Pancreas (tissue), 10 donors: Measurements from ENCODE around the gene GAGE1. TPM values are rescaled to one million over a fixed set of nuclear protein-coding genes. Genes with fewer than 3 reads are reported as not detected.

Experiments used
- ATAC-seq, 4 donors: fragments of 200-7000 bp; cut with Tn5 transposase; one replicate each; pipeline versions ENCODE4 v1.8.0 to v1.9.1; 2020; ENCODE audit warnings: mild to moderate bottlenecking in 4 of 4, moderate library complexity in 4 of 4
- DNase-seq, 6 donors: peaks; one replicate each; pipeline ENCODE4 v3.0.0-alpha.2; 2020
- FAIRE-seq: peaks from 2 replicates; lab custom pipeline; 2012; peaks lifted over from hg19 to GRCh38; lab: Jason Lieb, UNC
- H3K27ac ChIP-seq, 4 donors: fragments of 200-600 bp; sonication (generic); 1 replicate in 3 of 4; 2 replicates in 1 of 4; pipeline versions ENCODE4 v1.5.0 to v1.8.0; 2020
- H3K27me3 ChIP-seq, 4 donors: fragments of 200-600 bp; one replicate each; pipeline ENCODE4 v1.8.0; 2021
- H3K36me3 ChIP-seq, 3 donors: fragments of 200-600 bp; sonication (generic) in 1 of 3; one replicate each; pipeline versions ENCODE4 v1.5.0 to v1.8.0; 2020 to 2021
- H3K4me1 ChIP-seq, 3 donors: fragments of 200-600 bp; one replicate each; pipeline ENCODE4 v1.8.0; 2021
- H3K4me3 ChIP-seq, 4 donors: fragments of 200-600 bp; sonication (generic) in 2 of 4; one replicate each; pipeline versions ENCODE4 v1.5.0 to v1.8.0; 2020 to 2021
- H3K9me3 ChIP-seq, 4 donors: fragments of 200-600 bp; one replicate each; pipeline ENCODE4 v1.8.0; 2021
- CTCF ChIP-seq, 4 donors: fragments of 200-600 bp; sonication (generic) in 3 of 4; IDR thresholded peaks; one replicate each; pipeline versions ENCODE4 v1.5.0 to v1.8.0; 2021; ENCODE audit warnings: antibody characterized with exemption in 4 of 4
- WGBS, 2 donors: extraction: QIAGEN DNeasy Blood & Tissue Kit; methylation state at CpG; one replicate each; pipeline ENCODE4 v1.1.7; 2013; 5-methylcytosine and 5-hydroxymethylcytosine counted together
- intact Hi-C, 3 donors: fragments of 100-400 bp; cut with DNase I; formaldehyde crosslinking; loops; one replicate each; pipeline versions ENCODE4 v1.11.1 to v1.14.2; 2022
- polyA plus RNA-seq, 2 donors: library from polyadenylated mRNA; stranded (reverse); fragments of 200-250 nt; gene quantifications; one replicate each; pipeline ENCODE4 v1.2.3, GENCODE V29; 2013
- total RNA-seq, 6 donors: library from RNA; stranded (reverse); fragmentation: NEBNext Ultra II Directional in 4 of 6; extraction: Animal tissue kit (Norgen Biotek cat#: 25700) in 4 of 6; gene quantifications; one replicate each; pipeline versions ENCODE4 v1.2.1 to v1.2.4, GENCODE V29; 2021 to 2023
- donor health status: healthy with polysubstance abuse.
- donor health status: DM: no; HTN: no; CAD: no; lungs with moderate emphysema.
- donor health status: DM: no; HTN: no; CAD: no.
- donor health status: control.
- donor health status: control.
- donor health status: Bipolar disorder and iron deficiency.
- donor health status: DM: yes; HTN: yes; CAD: no.
- donor health status: DM: no; HTN: no; CAD: no.
- donor health status: DM: no; HTN: no; CAD: no.
- donor health status: DM: yes; HTN: yes; CAD: no.

Gene GAGE1
- total and polyA plus RNA-seq, 8 donors = 0.44 TPM; not detected in 7

GRCh38 chrX:49656533-49656932 lies 57.7 kb downstream of the GAGE1 start:
- no peaks in the 10 kb centered on the region for H3K27me3 ChIP-seq
- no peak overlapping the region for H3K27ac ChIP-seq
- no peak for TF ChIP-seq CTCF (IDR thresholded peaks at IDR 0.05)
- no peak for ATAC-seq
- FAIRE-seq = no peak
- no peaks in the 10 kb centered on the region for H3K4me1 ChIP-seq
- H3K4me3 ChIP-seq = no peak overlapping the region
- H3K9me3 ChIP-seq = no peaks in the 10 kb centered on the region
- DNase-seq = no peak
- 47 to 68% methylated on average over 3 of the region's 3 CpGs for WGBS, 2 donors
- intact Hi-C loops = no loop called here
- H3K36me3 ChIP-seq = no peaks in the 10 kb centered on the region

Other genes starting within 250 kb of the GAGE1 start
- not detected for gene GAGE12C, start 66.8 kb upstream of the GAGE1 start, total RNA-seq
- gene GAGE12C, start 66.8 kb upstream of the GAGE1 start, polyA plus RNA-seq = not detected
- gene GAGE12D, start 57.3 kb upstream of the GAGE1 start, total RNA-seq = not detected
- gene GAGE12D, start 57.3 kb upstream of the GAGE1 start, polyA plus RNA-seq = not detected
- gene GAGE12E, start 47.7 kb upstream of the GAGE1 start, total RNA-seq = not detected
- gene GAGE12E, start 47.7 kb upstream of the GAGE1 start, polyA plus RNA-seq = not detected
- not detected for gene GAGE12F, start 38.2 kb upstream of the GAGE1 start, total RNA-seq
- gene GAGE12F, start 38.2 kb upstream of the GAGE1 start, polyA plus RNA-seq = not detected
- not detected for gene GAGE12G, start 28.6 kb upstream of the GAGE1 start, total RNA-seq
- not detected for gene GAGE12G, start 28.6 kb upstream of the GAGE1 start, polyA plus RNA-seq
- gene GAGE12H, start 19.1 kb upstream of the GAGE1 start, total RNA-seq = not detected
- gene GAGE12H, start 19.1 kb upstream of the GAGE1 start, polyA plus RNA-seq = not detected
- under 1 TPM in 1 of 6 donors, not detected in 5; 0.82 TPM for gene GAGE2A, start 9.5 kb upstream of the GAGE1 start, total RNA-seq
- not detected for gene GAGE2A, start 9.5 kb upstream of the GAGE1 start, polyA plus RNA-seq
- gene PAGE1, start 97.0 kb downstream of the GAGE1 start, total RNA-seq = not detected
- gene PAGE1, start 97.0 kb downstream of the GAGE1 start, polyA plus RNA-seq = not detected
- not detected for gene PAGE4, start 230.3 kb downstream of the GAGE1 start, total RNA-seq
- gene PAGE4, start 230.3 kb downstream of the GAGE1 start, polyA plus RNA-seq = not detected